Nucleus accumbens (tissue), 56 donors: ENCODE data around the gene DENND6B.

Experiments used
- DNase-seq, 56 donors: peaks; one replicate each; lab custom pipeline; 2025; lab: John Stamatoyannopoulos, UW

Gene DENND6B

DNA sequence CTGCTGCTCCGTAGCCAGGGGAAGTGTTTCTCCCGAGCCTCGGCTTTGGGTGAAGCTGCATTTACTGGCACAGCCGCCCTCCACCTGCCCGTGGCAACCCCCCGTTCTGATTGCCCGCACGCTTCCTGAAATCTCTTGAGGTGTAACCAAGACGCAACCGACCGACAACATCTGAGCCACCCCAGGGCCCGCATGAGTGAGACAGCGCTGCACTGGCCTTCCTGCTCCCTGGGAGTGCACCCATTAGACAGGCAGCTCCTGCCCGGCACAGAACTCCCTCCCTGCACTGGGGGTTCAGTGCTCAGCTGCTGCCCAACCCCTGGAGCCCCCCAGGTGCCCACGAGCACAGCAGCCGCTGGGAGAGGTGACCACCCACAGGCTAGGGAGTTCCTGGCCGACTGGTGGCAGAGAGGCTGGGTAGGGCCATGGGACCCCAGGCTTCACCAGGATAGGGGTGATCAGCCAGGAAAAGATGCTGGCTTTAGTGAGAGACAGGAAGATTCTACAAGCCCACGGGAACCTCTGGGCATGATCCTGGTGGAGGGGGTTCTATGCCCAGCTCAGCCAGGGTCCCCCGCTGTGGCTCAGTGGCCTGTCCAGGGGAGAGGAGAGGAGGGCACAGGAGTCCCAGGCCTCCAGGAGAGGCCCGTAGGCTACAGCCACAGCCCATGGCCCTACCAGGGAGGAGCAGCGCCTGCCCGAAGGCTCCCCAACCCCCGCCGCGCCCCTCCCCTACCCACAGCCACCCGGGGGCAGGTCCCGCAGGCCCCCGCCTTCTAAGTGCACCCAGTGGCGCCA, 34.0 kb downstream of the DENND6B start:
- DNase-seq = peak in 2 of 56 donors; percentile 17 to 71

DNA sequence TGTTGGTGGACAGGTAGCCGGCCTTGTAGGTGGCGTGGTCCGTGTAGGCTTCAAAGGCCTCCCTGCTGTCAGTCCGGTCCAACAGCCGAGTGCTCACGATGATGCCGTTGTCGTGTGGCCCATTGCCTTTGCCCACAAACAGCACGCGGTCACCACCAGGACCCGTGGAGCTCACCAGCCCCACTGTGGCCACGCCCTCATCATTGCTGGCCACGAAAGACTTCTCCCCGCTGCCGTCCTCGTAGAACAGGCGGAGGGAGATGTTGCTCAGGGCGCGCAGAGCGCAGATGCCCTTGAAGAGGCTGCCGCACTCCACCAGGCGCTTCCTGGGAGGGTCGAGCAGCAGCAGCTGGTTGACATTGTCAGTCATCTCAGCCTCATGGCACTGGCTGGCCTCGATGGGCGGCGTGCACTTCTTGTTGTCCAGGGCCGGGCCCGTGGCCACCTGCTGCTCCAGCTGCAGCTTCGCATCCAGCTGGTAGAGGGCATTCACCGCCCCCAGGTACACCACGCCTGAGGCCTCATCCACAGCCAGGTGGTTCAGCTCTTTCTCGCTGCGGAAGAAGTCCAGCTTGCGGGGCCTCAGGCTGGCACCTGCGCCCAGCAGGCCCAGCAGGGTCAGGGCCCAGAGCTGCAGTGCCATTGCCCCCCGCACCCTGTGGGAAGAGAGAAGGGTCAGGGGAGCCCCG, 36.7 kb downstream of the DENND6B start:
- DNase-seq = no peak

DNA sequence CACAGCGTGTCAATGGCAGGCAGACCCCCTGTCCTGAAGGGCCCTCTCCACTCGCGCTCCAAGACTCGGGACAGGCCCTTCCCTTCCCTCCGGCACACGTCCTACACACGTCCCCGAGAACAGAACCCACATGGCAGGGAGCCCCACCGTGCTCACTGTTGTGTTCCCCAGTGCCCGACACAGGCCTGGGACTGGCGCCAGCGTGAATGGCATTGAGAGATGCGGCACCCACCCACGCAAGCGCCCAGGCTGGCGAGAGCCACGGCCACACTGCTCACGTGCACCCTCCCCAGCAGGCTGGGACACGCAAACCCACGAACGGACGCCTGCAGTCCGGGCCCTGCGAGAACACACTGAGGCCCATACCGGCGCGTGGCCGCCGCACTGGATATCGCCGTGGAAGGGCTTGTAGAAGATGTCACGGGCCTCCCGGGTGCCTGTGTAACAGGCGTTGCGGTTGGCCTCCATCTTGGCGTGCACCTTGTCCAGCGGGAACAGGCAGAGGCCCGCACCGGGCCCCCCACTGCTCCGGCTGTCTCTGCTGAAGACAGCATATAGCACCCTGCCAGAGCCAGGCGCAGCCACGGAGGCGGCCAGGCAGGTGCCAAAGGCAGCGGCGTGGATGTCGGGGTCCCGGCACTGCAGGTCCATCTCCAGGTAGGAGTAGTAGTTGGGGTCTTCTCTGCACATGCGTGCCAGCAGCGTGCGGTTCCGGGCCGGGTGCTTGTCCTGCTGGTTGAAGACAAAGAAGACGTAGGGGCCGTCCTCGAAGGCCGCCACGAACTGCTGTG, 37.5 kb downstream of the DENND6B start:
- no peak for DNase-seq

DNA sequence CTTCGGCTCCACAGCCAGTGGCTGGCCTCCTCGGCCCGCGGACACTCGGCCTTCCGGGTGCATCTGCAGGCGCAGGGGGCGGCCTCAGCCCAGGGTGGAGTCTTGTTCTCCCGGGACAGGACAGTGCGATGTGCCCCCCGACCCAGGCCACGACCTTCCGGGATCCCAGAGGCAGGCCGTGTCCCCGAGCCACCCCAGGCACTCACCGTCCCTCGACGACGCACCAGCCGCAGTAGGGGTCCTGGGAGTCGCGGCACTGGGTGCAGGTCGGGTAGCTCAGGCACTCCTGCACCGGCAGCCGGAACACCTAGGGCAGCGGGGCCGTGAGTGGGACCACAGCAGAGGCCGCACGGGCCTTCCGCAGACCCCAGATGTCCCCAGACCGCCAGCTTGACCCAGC, 39.1 kb downstream of the DENND6B start:
- DNase-seq = no peak

DNA sequence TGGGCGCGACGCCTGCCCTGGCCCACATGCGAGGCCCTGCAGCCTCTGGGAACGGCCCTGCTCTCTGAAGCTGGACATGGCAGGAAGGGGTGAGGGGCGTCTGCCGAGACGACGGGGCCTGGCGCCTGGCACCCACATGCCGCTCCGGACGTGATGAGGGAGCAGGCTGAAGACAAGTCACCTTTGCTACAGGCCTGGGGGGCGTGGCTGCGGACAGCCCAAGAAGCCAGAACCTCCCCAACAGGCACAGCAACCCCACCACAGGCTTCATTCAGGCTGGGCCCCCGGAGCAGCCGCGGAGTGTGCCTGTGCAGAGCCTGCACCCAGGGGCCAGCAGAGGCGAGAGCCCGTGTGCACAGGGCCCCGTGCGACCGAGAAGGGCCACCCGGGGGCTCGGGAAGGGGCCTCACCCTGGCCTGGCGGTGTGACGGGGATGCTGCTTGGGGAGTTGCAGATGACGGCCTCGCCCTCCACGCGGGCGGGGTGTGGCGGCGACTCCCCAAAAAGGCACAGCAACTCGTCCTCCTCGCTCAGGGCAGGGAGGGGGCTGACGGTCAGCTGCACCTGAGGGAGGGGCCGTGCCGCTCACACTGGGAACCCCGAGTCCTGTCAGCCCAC, 40.0 kb downstream of the DENND6B start:
- no peak for DNase-seq

DNA sequence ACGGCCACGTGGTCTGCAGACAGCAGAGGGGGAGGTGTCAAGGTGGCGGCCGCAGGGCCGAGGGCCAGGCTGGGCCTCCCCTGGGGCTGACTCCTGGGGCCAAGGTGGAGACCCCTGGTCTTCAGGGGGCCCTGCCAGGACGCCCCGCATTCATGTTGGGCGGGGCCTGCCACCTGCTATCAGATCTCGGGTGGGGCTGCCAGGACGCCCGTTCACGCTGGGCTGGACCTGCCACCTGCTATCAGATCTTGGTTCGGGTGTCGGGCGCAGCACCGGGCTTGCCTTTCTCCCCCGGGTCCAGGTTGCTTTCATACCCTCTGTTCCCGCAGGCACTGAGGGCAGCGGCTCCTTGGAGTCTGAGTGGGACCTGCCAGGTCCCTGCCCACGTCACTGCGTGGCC, 40.5 kb downstream of the DENND6B start:
- no peak for DNase-seq

DNA sequence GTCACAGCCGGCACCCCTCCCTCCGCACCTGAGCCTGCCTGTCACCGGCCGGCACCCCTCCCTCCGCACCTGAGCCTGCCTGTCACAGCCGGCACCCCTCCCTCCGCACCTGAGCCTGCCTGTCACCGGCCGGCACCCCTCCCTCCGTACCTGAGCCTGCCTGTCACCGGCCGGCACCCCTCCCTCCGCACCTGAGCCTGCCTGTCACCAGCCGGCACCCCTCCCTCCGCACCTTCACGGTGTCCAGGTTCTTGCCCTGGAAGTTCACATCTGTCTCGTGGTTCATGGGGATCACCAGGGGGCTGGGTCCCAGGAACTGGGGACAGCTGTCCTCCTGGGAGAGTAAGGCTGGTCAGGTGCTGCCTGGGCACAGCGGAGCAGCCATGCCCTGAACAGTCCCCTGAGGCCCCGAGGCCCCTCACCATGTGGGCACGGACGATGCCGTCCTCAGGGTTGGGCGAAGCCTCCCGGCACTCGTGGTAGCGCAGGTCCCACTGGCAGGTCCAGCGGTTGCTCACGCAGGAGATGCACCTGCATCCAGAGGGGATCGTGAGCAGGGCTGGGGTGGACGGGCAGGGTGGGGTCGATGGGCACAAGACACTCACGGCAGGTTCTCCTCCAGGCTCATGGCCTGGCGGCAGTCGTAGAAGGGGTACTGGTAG, 41.1 kb downstream of the DENND6B start:
- DNase-seq = no peak

DNA sequence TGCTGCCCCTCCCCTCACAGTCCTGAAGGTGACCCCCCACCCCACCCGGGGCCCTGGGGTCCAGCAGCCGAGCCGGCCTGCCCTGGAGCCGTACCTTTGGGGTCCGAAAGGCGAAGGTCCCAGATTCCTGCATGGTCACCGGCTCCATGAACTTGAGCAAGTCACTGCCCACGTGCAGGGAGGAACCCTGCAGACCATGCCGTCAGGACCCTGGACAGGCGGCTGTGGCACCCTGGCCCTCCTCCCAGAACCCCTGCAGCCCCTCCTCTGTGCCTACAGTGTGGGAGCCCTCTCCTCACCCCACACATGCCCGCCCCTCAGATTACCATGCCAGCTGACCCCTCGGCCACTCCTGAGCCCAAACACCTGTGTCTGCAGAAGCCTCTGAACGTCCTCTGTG, 42.3 kb downstream of the DENND6B start:
- DNase-seq = no peak

DNA sequence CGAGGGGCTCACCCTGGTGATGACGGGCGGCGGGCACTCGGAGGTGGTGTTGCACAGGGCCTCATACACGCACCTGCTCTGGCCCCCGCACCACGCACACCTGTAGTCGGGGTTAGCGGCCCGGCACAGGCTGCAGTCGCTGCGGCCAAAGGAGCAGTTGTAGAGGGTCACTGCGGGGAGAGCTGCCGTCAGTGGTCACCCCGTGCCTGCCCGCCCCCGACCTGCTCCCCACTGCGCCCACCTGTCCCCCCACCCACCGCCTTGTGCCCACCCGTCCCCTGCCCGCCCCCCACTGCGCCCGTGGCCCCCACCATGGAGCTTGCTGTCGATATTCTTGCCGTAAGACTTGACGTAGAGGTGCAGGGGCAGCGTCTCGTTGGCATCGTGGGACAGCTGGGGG, 43.0 kb downstream of the DENND6B start:
- DNase-seq = no peak

DNA sequence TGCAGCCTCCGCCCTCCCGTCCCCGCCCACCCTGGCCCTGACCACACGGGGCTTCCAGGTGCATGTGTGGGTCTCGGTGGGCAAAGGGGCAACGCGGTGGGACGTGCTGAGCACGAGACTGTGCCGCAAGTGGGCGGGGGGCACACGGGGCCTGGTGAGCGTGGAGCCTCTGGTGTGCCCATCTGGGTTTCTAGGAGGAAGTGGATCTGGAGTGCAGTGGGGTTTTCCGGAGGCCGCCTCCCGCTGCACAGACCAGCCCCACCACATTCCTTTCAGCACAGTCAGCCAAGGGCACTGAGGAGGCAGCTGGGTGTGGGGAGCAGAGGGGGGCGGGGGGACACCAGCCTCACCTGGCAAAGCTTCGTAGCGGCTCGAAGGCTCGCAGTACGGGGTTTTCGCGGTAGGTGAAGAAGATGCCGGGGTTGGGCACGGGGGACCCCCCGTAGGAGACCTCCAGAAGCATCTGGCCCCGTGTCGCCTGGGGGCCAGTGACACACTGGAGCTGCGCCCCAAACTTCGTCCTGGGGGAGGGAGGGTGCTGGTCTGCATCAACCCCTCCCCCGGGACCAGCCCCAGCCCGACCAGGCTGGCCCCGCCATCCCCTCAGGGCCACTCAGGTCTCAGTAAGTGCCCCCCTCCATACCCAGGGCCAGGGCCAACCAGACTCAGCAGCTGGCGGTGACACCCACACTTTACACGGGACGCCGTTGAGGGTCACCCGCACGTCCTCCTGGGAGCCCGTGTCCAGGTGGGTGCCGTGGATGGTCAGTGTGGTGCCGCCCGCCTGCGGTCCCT, 44.3 kb downstream of the DENND6B start:
- no peak for DNase-seq

DNA sequence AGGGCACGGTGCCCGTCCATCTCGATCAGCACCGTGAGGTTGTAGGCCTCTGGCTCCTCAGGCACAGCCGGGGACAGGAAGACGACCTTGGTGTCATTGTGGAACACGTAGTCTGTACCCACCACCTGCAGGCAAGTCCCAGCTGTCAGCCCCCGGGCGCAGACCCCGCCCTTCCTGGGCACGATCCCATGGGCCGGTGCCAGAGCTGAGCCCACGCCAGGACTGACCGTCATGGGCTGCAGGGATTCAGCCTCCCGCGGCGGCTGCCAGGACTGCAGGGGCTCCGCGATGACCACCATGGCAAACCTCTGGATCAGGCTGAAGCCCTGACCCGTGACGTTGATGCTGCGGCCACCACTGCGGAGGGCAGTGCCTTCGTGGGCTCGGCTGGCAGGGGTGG, 44.9 kb downstream of the DENND6B start:
- DNase-seq = no peak

DNA sequence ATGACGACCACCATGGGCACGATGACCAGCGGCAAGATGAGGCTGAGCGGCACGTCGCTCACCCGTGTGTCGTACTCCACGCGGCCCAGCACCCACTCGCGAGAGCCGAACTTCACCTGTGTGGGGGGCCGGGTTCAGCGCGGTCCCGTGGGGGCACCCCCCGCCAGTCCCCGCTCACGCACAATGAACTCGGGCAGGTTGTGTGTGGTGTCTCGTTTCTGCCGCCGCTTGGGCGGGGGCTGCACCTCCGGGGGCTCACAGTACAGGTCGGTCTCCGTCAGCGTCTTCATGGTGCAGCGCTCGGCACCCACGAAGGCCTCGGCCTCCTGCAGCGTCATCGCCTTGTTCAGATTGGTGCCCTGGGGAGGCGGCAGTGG, 45.4 kb downstream of the DENND6B start:
- no peak for DNase-seq

DNA sequence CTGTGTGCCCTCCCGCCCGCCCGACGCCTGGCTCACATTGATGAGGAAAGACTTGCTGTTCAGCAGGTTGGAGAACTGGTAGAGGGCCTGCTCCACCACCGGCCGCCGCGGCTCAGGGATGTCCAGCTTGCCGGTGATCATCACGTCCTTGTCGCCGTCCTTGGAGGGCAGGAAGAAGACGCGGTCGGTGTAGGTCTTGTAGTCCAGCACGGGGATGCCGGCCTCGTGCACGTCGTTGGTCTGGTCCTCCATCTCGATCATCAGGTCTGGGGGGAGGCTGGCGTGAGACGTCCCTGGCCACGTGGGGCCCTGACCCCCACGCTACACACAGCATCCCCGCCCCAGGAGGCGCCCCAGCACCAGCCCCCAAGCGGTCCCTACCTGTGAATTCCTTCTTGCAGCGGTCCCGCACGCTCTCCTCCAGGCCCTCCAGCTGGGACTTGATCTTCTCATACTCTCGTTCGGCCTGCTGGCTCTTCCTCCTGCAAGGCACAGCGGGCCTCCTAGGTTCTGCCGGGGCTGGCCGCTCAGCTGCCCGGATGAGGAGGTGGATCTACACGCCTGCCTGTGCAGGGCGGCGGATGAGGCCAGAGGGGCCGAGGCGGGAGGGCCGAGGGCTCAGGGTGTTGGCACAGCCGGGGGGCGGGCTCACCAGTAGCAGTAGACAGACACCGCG, 46.0 kb downstream of the DENND6B start:
- DNase-seq = no peak

DNA sequence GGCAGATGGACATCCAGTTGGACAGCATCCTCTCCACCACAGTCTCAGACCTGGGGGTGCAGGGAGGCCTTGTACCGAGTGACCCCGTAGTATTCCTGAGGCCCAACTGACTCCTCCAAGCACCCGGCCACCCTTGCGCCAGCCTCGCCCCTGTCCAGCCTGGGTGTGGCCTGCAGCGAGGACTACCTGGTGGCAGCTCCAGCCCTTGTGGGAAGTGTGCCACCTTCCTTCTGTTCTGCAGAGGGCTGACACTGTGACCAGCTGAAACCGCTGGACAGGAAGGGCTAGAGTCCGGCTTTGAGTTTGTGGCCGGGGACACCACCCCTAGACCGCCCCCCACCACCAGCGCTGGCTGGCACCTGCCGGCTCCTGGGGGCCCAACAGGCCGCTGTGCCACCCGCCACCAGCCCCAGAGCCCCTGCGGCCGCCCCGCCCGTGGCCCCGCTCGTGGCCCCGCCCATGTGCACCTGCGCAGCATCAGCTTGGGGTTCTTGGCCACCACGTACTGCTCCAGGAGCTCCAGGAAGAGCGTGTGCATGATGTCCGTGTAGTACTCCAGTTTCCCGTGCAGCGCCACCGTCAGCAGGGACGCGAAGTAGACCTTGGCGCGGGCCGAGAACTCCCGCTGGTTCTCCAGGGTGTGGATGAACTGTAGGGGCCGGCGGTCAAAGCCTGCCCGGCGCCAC, 46.6 kb downstream of the DENND6B start:
- DNase-seq = no peak

DNA sequence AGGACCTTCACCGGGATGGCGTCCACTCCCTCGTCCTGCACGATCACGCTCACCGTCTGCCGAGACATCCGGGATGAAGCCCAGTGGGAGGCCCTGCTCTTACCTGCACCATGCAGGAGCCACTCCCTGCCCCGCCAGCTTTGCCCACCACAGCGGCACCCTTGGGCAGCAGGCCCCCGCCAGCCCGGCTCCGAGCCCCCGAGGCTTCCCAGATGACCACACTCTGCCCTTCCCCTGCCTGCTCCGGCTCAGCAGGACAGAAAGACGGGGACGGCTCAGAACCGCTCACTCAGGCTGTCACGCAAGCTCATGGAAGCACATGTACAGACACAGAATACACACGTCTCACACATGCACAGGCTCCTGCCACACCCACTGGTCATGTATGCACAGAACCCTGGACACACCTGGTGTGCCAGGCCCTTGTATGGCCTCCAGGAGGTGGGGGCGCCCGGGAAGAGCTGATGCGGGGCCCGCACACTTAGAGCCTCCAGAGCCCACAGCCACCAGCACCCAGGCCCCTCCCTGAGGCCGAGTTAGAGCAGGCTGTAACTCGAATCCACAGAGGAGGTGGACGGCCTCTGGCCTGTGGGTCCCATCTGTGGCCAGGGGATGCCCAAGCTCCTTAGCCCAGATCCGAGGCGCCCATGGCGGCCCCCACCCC, 47.7 kb downstream of the DENND6B start:
- DNase-seq = no peak

DNA sequence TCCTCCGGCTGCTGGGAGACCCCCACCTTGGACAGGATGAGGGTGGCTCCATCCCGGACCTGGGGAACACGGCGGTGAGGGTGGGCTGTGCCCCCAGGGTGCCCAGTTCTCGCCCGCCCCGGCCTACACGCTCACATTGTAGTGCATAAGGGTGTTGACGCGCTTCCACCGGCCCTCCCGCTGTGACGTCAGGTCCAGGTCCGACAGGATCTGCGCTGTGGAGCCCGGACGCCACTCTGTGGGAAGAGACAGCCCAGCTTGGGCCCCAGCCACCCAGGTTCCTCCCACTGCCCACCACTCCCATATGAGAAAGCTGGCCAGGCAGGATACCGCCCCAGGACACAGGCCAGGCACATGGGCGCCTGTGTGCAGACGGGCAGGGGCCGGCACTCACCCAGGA, 48.4 kb downstream of the DENND6B start:
- no peak for DNase-seq

DNA sequence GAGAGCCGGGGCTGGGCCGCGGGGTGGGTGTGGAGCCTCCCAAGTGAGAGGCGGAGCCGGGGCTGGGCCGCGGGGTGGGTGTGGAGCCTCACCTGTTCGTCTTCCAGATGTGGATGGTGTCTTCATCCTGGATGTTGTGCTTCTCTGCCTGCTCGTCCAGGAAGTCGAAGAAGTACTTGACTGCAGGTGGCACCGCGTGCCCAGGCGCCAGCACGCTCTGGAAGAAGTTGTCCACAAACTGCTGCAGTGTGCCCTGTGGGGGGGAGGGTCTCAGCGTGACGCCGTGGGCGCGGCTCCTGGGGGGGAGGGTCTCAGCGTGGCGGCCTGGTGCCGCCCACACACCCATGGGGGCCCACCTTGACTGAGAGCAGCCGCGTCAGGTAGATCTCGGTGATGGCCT, 49.1 kb downstream of the DENND6B start:
- no peak for DNase-seq

DNA sequence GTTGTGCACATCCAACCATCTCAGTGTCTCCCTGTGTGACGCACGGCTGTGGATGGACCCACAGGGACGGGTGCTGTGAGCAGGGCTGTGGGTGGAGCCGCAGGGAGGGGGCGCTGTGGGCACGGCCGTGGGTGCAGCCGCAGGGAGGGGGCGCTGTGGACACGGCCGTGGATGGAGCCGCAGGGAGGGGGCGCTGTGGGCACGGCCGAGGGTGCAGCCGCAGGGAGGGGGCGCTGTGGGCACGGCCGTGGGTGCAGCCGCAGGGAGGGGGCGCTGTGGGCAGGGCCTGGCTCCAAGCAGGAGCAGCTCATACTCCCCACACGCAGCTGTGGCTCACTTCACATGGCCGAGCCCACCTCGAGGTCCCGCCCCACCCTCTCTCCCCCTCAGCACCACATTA, 50.7 kb downstream of the DENND6B start:
- DNase-seq = peak in 54 of 56 donors; percentile 34 to 95 (median 78)
